ENCODE data around the gene LIN7B.

DNA sequence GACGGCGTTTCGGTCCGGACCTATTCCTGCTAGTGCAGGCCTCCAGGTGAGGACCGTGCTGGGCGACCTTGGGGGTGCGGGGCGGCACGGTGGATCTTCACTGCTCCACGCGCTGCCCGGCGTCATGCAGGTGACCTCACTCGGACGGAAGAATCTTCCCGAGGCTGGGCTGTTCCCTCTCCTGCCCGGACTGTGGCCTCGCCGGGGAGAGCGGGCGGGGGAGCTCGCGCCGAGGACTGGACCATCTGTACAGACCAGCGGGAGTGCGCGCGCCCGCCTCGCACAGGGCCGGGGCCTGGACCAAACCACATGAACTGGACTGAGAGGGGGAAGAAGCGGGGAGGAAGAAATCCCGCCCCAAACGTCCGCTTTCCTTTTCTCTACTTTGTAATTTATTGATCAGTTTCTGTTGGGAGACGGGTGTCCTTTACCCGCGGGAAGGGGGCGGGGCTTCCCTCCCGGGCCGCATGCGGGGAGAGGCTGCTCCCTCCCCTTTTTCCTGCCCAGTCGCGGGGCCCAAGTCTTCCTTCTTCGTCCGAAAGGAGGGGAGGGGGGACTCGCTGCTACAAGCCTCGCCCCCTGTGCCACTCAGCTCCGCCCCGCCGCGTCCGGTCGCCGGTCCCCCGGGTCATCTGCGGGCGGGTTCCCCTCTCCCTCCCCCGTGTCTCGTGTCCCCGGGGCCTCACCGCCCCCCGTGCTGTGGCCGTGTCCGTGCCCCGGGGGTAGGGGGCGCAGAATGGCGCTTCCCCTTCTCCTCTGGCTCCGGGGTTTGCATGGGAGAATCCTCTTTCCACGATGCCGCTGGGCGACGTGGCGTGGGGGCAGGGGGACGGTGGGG is 36.2 kb downstream of the LIN7B start:
- TF ChIP-seq POLR2AphosphoS5 (IDR thresholded peaks at IDR 0.05; ENCODE audit: low read depth, low read length) = no peak
- TF ChIP-seq POLR2A (IDR thresholded peaks at IDR 0.05; ENCODE audit: low read depth, low read length) = no peak
- no peak for TF ChIP-seq TAF1 (IDR thresholded peaks at IDR 0.05; ENCODE audit: low read depth, low read length)
- TF ChIP-seq SPI1 (IDR thresholded peaks at IDR 0.05; ENCODE audit: low read depth, low read length) = no peak
- TF ChIP-seq PAX5 (IDR thresholded peaks at IDR 0.05; ENCODE audit: insufficient read depth, low read length, severe bottlenecking) = no peak
- no peak for TF ChIP-seq POU2F2 (IDR thresholded peaks at IDR 0.05; ENCODE audit: low read depth, low read length)

All from GM12891 (cell line).